ENCODE measurements around the gene YIF1A.
"Not testable (repeated sequence)": the region's sequence is repeated elsewhere in the genome, so short reads cannot be mapped to it uniquely, and the experiment has no call there.

The YIF1A gene

GRCh38 chr11:66311470-66311964 is 22.6 kb upstream of the YIF1A start:
- Histone ChIP-seq H3K36me3 (ENCODE audit: control insufficient read depth in 1 of 2, insufficient read depth in 2 of 2, low read length in 2 of 2) (no peaks in the 10 kb centered on the region), H3K4me1 (ENCODE audit: control insufficient read depth in 1 of 2, insufficient read depth in 2 of 2, low read length in 2 of 2) (peaks cover 9 to 18% of the 10 kb centered on the region in 2 donors), H3K9ac (ENCODE audit: low read depth in 1 of 2, low read length in 2 of 2) (peak overlapping the region; percentile 27 to 67), H3K27ac (ENCODE audit: low read depth, low read length) (peak overlapping the region; percentile 82), H3K4me3 (ENCODE audit: low read depth in 1 of 2, low read length in 2 of 2) (peak overlapping the region; percentile 63 to 71), H3K27me3 (ENCODE audit: control insufficient read depth in 1 of 2, insufficient read depth in 2 of 2, low read length in 2 of 2) (no peaks in the 10 kb centered on the region), H3K9me3 (ENCODE audit: control insufficient read depth in 1 of 2, low read length in 2 of 2) (no peaks in the 10 kb centered on the region)

DNA sequence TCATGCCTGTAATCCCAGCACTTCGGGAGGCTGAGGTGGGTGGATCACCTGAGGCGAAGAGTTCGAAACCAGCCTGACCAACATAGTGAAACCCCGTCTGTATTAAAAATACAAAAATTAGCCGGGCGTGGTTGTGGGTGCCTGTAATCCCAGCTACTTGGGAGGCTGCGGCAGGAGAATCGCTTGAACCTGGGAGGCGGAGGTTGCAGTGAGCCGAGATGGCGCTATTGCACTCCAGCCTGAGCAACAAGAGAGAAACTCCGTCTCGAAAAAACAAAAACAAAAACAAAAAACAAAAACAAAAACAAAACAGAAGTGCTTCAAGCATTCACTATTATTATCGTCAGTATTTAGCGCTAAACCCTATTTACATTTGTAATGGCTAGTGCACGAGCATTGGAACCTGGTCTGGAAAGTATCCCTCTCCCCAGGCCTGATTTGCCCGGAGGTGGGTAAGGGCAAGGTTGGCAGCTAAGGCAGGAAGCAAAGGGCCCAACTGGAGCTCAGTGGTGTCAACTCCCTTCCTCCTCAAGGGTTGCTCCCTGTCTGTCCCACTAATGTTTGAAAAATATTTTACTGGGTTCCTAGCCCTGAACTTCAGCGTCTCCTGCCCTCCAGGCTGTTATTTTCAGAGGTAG is 22.0 kb upstream of the YIF1A start:
- not testable (repeated sequence) for H3K36me3 ChIP-seq (ENCODE audit: control insufficient read depth in 1 of 2, insufficient read depth in 2 of 2, low read length in 2 of 2); H3K27me3 ChIP-seq (ENCODE audit: control insufficient read depth in 1 of 2, insufficient read depth in 2 of 2, low read length in 2 of 2); H3K9ac ChIP-seq (ENCODE audit: low read depth in 1 of 2, low read length in 2 of 2); H3K27ac ChIP-seq (ENCODE audit: low read depth, low read length); H3K9me3 ChIP-seq (ENCODE audit: control insufficient read depth in 1 of 2, low read length in 2 of 2); H3K4me3 ChIP-seq (ENCODE audit: low read depth in 1 of 2, low read length in 2 of 2)
- H3K4me1 ChIP-seq (ENCODE audit: control insufficient read depth in 1 of 2, insufficient read depth in 2 of 2, low read length in 2 of 2) = peaks cover 9 to 16% of the 10 kb centered on the region in 2 donors

GRCh38 chr11:66310324-66310723 is 21.4 kb upstream of the YIF1A start:
- Histone ChIP-seq H3K36me3 (ENCODE audit: control insufficient read depth in 1 of 2, insufficient read depth in 2 of 2, low read length in 2 of 2) (no peaks in the 10 kb centered on the region), H3K27ac (ENCODE audit: low read depth, low read length) (no peak overlapping the region), H3K9ac (ENCODE audit: low read depth in 1 of 2, low read length in 2 of 2) (no peak overlapping the region), H3K9me3 (ENCODE audit: control insufficient read depth in 1 of 2, low read length in 2 of 2) (no peaks in the 10 kb centered on the region), H3K4me1 (ENCODE audit: control insufficient read depth in 1 of 2, insufficient read depth in 2 of 2, low read length in 2 of 2) (peaks cover 9 to 14% of the 10 kb centered on the region in 2 donors), H3K27me3 (ENCODE audit: control insufficient read depth in 1 of 2, insufficient read depth in 2 of 2, low read length in 2 of 2) (no peaks in the 10 kb centered on the region), H3K4me3 (ENCODE audit: low read depth in 1 of 2, low read length in 2 of 2) (no peak overlapping the region)

DNA sequence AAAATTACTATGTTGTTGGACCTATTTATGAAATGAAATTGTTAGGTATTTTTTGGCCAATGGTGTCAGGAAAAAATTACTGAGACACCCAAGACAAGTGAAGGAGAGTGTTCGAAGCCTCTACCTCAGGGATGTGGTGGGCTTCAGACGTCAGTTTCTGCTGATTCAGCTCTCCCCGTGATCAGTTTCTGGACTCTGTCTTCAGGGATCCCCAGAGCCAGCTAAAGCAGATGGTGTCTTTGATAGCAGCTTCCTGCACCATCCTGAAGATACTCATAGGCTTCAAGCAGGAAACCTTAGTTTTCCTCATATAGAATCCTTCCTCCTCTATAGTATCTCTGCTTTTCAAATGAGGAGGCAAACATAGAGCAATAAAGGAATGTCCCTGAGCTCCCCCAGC is 20.5 kb upstream of the YIF1A start:
- H3K4me3 ChIP-seq (ENCODE audit: low read depth in 1 of 2, low read length in 2 of 2) = no peak overlapping the region
- H3K36me3 ChIP-seq (ENCODE audit: control insufficient read depth in 1 of 2, insufficient read depth in 2 of 2, low read length in 2 of 2) = no peaks in the 10 kb centered on the region
- no peak overlapping the region for H3K9ac ChIP-seq (ENCODE audit: low read depth in 1 of 2, low read length in 2 of 2)
- H3K27me3 ChIP-seq (ENCODE audit: control insufficient read depth in 1 of 2, insufficient read depth in 2 of 2, low read length in 2 of 2) = no peaks in the 10 kb centered on the region
- no peak overlapping the region for H3K27ac ChIP-seq (ENCODE audit: low read depth, low read length)
- no peaks in the 10 kb centered on the region for H3K9me3 ChIP-seq (ENCODE audit: control insufficient read depth in 1 of 2, low read length in 2 of 2)
- peaks cover 9 to 14% of the 10 kb centered on the region in 2 donors for H3K4me1 ChIP-seq (ENCODE audit: control insufficient read depth in 1 of 2, insufficient read depth in 2 of 2, low read length in 2 of 2)

DNA sequence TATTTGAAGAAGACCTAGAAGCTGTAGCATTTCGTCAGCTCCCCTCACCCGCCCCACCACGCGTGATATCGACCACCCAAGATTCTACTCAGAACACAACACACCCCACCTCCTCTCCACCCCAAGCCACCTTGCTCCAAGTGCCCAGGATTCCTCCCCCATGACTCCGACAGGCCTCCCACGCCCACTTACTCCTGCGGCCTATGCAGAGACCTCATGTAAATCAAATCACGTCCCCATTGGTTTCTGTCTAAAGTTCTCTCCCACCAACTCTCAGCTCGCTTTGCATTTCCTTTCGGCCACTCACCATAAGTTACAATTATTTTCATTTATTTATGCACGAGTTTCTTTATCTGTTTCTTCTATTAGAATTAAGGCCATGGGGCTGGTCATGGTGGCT is 13.7 kb upstream of the YIF1A start:
- no peak overlapping the region for H3K4me3 ChIP-seq (ENCODE audit: low read depth in 1 of 2, low read length in 2 of 2)
- H3K9ac ChIP-seq (ENCODE audit: low read depth in 1 of 2, low read length in 2 of 2) = no peak overlapping the region
- no peak overlapping the region for H3K27ac ChIP-seq (ENCODE audit: low read depth, low read length)
- H3K4me1 ChIP-seq (ENCODE audit: control insufficient read depth in 1 of 2, insufficient read depth in 2 of 2, low read length in 2 of 2) = no peaks in the 10 kb centered on the region
- H3K27me3 ChIP-seq (ENCODE audit: control insufficient read depth in 1 of 2, insufficient read depth in 2 of 2, low read length in 2 of 2) = no peaks in the 10 kb centered on the region
- no peaks in the 10 kb centered on the region for H3K36me3 ChIP-seq (ENCODE audit: control insufficient read depth in 1 of 2, insufficient read depth in 2 of 2, low read length in 2 of 2)
- H3K9me3 ChIP-seq (ENCODE audit: control insufficient read depth in 1 of 2, low read length in 2 of 2) = no peaks in the 10 kb centered on the region

GRCh38 chr11:66299186-66299585 is 10.2 kb upstream of the YIF1A start:
- no peaks in the 10 kb centered on the region for H3K4me1 ChIP-seq (ENCODE audit: control insufficient read depth in 1 of 2, insufficient read depth in 2 of 2, low read length in 2 of 2)
- H3K4me3 ChIP-seq (ENCODE audit: low read depth in 1 of 2, low read length in 2 of 2) = no peak overlapping the region
- H3K9me3 ChIP-seq (ENCODE audit: control insufficient read depth in 1 of 2, low read length in 2 of 2) = no peaks in the 10 kb centered on the region
- no peak overlapping the region for H3K9ac ChIP-seq (ENCODE audit: low read depth in 1 of 2, low read length in 2 of 2)
- H3K27me3 ChIP-seq (ENCODE audit: control insufficient read depth in 1 of 2, insufficient read depth in 2 of 2, low read length in 2 of 2) = peaks cover 2 to 4% of the 10 kb centered on the region in 2 donors
- H3K36me3 ChIP-seq (ENCODE audit: control insufficient read depth in 1 of 2, insufficient read depth in 2 of 2, low read length in 2 of 2) = no peaks in the 10 kb centered on the region
- no peak overlapping the region for H3K27ac ChIP-seq (ENCODE audit: low read depth, low read length)

DNA sequence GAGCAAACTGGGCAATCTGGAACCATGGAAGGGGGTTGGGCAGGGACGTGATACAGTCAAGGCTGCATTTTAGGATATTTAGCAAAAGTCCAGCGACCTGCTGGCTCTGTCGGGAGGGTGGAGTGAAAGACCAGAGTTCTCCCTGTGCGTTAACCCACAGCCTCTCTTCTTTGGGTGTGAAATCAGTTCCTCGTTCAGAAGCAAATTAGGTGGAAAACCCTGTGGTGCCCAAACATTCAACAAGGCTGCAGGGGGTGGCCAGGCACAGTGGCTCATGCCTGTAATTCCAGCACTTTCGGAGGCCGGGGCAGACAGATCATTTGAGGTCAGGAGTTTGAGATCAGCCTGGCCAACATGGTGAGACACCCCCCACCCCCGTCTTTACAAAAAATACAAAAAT is 8.7 kb upstream of the YIF1A start:
- peaks cover 15 to 17% of the 10 kb centered on the region in 2 donors for H3K27me3 ChIP-seq (ENCODE audit: control insufficient read depth in 1 of 2, insufficient read depth in 2 of 2, low read length in 2 of 2)
- no peak overlapping the region for H3K4me3 ChIP-seq (ENCODE audit: low read depth in 1 of 2, low read length in 2 of 2)
- no peak overlapping the region for H3K9ac ChIP-seq (ENCODE audit: low read depth in 1 of 2, low read length in 2 of 2)
- H3K27ac ChIP-seq (ENCODE audit: low read depth, low read length) = no peak overlapping the region
- H3K9me3 ChIP-seq (ENCODE audit: control insufficient read depth in 1 of 2, low read length in 2 of 2) = no peaks in the 10 kb centered on the region
- peaks cover 0 to 6% of the 10 kb centered on the region in 2 donors for H3K4me1 ChIP-seq (ENCODE audit: control insufficient read depth in 1 of 2, insufficient read depth in 2 of 2, low read length in 2 of 2)
- no peaks in the 10 kb centered on the region for H3K36me3 ChIP-seq (ENCODE audit: control insufficient read depth in 1 of 2, insufficient read depth in 2 of 2, low read length in 2 of 2)

- H3K9ac ChIP-seq (ENCODE audit: low read depth in 1 of 2, low read length in 2 of 2) = no peak overlapping the region
- H3K4me3 ChIP-seq (ENCODE audit: low read depth in 1 of 2, low read length in 2 of 2) = no peak overlapping the region
- H3K36me3 ChIP-seq (ENCODE audit: control insufficient read depth in 1 of 2, insufficient read depth in 2 of 2, low read length in 2 of 2) = no peaks in the 10 kb centered on the region
- H3K9me3 ChIP-seq (ENCODE audit: control insufficient read depth in 1 of 2, low read length in 2 of 2) = no peaks in the 10 kb centered on the region
- H3K4me1 ChIP-seq (ENCODE audit: control insufficient read depth in 1 of 2, insufficient read depth in 2 of 2, low read length in 2 of 2) = peaks cover 5 to 15% of the 10 kb centered on the region in 2 donors
- H3K27ac ChIP-seq (ENCODE audit: low read depth, low read length) = no peak overlapping the region
- H3K27me3 ChIP-seq (ENCODE audit: control insufficient read depth in 1 of 2, insufficient read depth in 2 of 2, low read length in 2 of 2) = peaks cover 24 to 29% of the 10 kb centered on the region in 2 donors
These were observed 6.0 kb upstream of the YIF1A start for GRCh38 chr11:66294626-66295620.

- no peak overlapping the region for H3K9ac ChIP-seq (ENCODE audit: low read depth in 1 of 2, low read length in 2 of 2)
- peaks cover 24 to 29% of the 10 kb centered on the region in 2 donors for H3K27me3 ChIP-seq (ENCODE audit: control insufficient read depth in 1 of 2, insufficient read depth in 2 of 2, low read length in 2 of 2)
- H3K36me3 ChIP-seq (ENCODE audit: control insufficient read depth in 1 of 2, insufficient read depth in 2 of 2, low read length in 2 of 2) = no peaks in the 10 kb centered on the region
- H3K9me3 ChIP-seq (ENCODE audit: control insufficient read depth in 1 of 2, low read length in 2 of 2) = no peaks in the 10 kb centered on the region
- peaks cover 9 to 19% of the 10 kb centered on the region in 2 donors for H3K4me1 ChIP-seq (ENCODE audit: control insufficient read depth in 1 of 2, insufficient read depth in 2 of 2, low read length in 2 of 2)
- no peak overlapping the region for H3K4me3 ChIP-seq (ENCODE audit: low read depth in 1 of 2, low read length in 2 of 2)
- no peak overlapping the region for H3K27ac ChIP-seq (ENCODE audit: low read depth, low read length)
These were observed 5.1 kb upstream of the YIF1A start for GRCh38 chr11:66293777-66294625.

Data from duodenal mucosa (tissue), 2 donors.